Astrocyte (in vitro differentiated cells and primary cell): ENCODE results near the gene FHL3.

Source experiments
- CTCF ChIP-seq: IDR thresholded peaks from 2 replicates; pipeline ENCODE4 v1.5.1; 2011; ENCODE audit warnings: low read depth, mild to moderate bottlenecking, inconsistent platforms, low read length, moderate library complexity; ENCODE audit not compliant: insufficient read depth
- EZH2 ChIP-seq: IDR thresholded peaks from 2 replicates; pipeline ENCODE4 v1.6.1; 2012; ENCODE audit warnings: mild to moderate bottlenecking, low read length, inconsistent platforms; ENCODE audit not compliant: insufficient read depth

GRCh38 chr1:38025233-38025632 lies 19.9 kb upstream of the FHL3 start:
- TF ChIP-seq CTCF: no peak
- TF ChIP-seq EZH2: no peak
